RCC 7860 (cell line): ENCODE results near the gene LMAN2L.
"Not testable (repeated sequence)": the region's sequence is repeated elsewhere in the genome, so short reads cannot be mapped to it uniquely, and the experiment has no call there.

Source experiments
- DNase-seq: peaks from one replicate; pipeline ENCODE4 v3.0.0-alpha.2; 2015; ENCODE audit warnings: low spot score
- FAIRE-seq: peaks from 2 replicates; lab custom pipeline; 2012; peaks lifted over from hg19 to GRCh38; lab: Jason Lieb, UNC

LMAN2L gene

GRCh38 chr2:96689431-96689991 lies 50.4 kb downstream of the LMAN2L start:
- DNase-seq (no peak), FAIRE-seq (no peak)

GRCh38 chr2:96688649-96689430 lies 51.0 kb downstream of the LMAN2L start:
- no peak for FAIRE-seq
- DNase-seq, result no peak

DNA sequence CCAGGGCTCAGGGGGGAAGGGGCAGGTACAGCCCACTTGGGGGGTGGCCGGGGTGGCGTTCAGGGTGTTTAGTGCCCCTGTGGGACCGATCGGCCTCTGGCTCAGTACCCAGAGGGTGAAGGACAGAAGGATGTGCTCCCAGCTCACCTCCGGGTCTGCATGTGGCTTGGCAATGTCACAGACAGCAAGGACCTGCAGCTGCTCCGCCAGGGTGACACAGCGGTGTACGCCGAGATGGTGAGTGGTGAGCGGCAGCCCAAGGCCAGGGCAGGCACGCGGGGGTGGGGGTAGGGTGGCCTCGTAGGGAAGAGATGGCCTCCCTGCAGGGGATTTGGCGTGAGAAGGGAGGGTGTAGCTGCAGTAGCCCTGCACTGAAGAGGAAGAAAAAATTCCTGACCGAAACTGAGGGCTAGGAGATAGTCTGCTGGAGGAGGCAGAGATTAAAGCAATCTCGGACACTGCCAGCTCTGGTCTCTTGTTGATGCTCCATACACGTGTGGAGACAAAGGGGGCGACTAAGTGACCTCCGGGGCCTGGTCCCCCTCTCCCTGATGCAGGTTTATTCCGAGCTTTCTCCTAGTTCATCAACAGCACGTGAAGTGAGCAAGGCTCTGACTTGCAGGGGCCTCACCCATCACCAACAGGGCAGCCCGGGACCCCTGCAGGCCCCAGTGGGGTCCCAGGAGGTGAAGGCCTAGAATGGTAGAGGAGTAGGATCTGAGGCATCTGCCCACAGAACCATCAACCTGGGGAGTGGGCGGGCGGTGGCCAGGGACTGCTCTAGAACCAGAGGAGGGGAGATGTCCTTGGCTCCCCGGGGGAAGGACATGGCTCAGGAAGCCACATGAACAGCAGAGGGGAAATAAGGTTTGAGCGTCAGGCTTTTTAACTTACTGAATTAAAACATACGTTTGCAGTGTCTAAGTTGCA lies 51.9 kb downstream of the LMAN2L start:
- FAIRE-seq, result no peak
- DNase-seq, result no peak

DNA sequence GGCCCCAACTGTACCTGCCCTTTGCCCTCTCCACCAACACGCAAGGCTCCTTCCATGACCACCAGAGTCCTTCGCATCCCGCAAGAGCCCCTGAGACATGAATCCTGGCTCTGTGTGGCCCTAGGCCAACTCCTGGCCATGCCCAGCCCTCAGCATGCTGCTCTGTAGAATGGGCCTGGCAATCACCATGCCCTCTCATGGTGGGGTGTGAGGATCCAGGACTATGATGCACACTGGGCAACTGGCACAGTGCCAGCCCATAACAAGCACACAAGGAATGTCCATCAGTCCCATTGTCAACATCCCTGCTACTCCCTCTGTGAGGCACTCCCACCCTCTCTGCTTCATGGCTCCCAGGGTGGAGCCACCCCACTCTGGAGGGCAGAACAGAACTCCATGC lies 52.6 kb downstream of the LMAN2L start:
- no peak for FAIRE-seq
- DNase-seq, result no peak

DNA sequence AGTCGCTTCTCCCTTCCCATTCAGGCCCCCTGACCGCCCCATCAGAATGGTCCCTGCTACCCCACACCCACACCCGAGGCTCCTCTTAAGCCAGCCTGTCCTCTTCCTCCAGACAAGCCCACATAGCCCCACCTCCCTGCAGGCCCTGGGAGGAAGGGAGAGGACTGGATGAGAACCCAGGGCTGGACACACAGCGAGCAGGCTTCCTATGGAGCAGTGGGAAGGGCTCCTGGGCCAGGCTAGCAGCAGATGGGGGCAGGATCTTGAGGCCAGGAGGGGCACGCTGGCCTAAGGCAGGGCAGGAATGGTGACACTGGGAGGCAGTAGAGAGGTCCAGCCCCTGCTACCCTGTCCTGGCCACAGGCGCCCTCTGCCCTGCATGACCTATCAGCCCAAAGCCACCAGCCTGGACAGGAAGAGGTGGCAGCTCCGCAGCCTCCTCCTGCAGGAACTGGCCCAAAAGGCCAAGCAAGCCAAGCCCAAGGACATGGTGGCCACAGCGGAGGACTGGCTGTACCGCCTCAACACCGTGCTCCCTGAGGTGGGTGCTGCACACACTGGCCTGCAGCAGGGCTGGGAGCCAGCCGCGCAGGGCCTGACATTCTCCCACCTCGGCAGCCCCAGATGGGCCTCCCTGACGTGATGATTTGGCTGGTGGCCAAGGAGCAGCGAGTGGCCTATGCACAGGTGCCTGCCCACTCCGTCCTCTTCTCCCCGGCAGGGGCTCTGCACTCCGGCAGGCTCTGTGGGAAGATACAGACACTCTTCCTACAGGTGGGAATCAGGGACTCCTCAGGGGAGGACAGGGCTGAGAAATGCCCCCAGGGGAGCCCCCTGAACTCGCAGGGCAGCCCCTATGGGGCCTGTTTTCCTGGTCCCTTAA lies 54.0 kb downstream of the LMAN2L start:
- no peak for DNase-seq
- no peak for FAIRE-seq

DNA sequence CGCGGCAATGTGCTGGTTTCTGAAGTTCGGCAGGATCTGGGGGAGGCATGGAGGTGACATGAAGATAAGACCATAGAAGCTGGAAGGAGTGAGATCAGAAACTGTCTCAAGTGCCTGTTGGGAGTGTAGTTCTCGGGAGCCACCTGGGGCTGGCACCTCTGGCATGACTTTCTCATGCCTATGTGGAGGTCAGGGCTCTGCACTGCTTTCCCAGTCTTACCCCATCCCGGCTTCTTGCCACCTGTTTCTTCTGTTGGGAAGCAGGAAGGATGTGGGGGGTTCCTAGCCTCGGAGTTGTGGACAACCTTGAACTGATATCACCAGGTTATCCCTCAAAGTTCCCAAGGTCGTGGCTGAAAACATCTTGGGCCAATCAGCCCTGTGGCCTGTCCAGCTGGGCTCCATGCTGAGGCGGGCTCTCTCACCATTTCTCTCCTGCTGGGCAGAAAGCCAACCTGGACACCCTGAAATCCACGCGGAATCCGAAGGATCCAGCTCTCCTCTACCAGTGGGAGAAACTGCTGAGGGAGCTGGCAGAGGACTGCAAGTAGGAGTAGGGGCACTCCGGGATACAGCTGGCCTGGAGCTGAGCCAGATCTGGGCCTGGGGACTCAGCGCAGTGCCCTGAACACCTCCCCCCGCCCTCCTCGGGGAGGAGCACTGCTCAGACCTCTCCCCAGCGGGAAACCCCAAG lies 54.8 kb downstream of the LMAN2L start:
- DNase-seq (no peak), FAIRE-seq (no peak)

GRCh38 chr2:96683972-96684820 lies 55.7 kb downstream of the LMAN2L start:
- DNase-seq, result no peak
- no peak for FAIRE-seq

- DNase-seq (no peak), FAIRE-seq (no peak)
Observed at GRCh38 chr2:96683307-96683706, 56.6 kb downstream of the LMAN2L start.

GRCh38 chr2:96681540-96681939 lies 58.3 kb downstream of the LMAN2L start:
- DNase-seq (no peak), FAIRE-seq (no peak)

GRCh38 chr2:96680561-96681141 lies 59.2 kb downstream of the LMAN2L start:
- no peak for FAIRE-seq
- DNase-seq, result no peak

GRCh38 chr2:96679848-96680247 lies 60.0 kb downstream of the LMAN2L start:
- no peak for FAIRE-seq
- DNase-seq, result no peak

GRCh38 chr2:96669539-96670215 lies 70.2 kb downstream of the LMAN2L start:
- DNase-seq (no peak), FAIRE-seq (no peak)

- no peak for DNase-seq
- no peak for FAIRE-seq
Observed at GRCh38 chr2:96668771-96669170, 71.1 kb downstream of the LMAN2L start.

- FAIRE-seq, DNase-seq: not testable (repeated sequence)
Observed at GRCh38 chr2:96665717-96666116, 74.1 kb downstream of the LMAN2L start.

DNA sequence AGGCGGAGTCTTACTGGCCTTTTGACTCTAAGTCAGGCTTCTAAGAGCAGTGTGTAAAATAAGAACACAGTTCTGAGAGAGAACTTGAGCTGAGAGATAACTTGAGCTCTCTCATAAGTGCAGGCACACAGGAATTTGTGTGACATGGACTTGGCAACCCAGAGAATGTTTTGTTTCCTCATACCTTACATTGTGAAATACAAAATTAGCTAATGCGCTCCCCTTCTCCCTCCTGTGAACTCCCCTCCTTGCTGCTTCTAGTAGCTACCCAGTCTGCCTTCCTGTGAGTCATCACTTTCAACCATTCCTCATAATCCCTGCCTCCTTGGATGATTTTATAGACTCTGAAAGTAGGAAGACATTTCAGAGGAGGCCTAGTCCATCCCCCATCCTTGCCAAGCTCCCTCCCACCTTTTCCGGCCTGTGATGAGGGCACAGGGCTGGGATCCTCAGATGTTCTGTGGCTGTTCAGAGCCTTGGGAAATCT lies 74.7 kb downstream of the LMAN2L start:
- DNase-seq, result peak; percentile 89
- peak; percentile 78 for FAIRE-seq

DNA sequence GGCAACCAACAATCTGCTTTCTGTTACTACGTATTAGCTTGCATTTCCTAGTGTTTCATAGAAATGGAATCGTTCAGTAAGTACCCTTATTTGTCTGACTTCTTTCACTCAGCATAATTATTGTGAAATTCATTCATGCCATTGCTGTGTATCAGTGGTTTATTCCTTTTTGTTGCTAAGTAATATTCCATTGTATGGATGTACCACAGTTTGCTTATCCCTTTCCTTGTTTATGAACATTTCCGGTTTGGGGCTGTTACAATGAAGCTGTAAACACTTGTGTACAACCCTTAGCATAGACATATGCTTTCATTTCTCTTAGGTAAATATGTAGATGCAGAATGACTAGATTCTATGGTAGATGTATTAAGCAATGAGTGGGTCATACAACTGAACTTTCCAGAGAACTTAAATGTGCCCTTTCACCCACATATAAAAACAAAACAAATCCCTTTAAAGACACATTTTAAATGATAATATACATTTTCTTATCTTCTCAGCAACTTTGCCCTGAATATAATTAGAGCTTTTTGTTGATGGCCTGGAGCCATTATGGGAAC lies 75.4 kb downstream of the LMAN2L start:
- no peak for DNase-seq
- no peak for FAIRE-seq

GRCh38 chr2:96663829-96664228 lies 76.0 kb downstream of the LMAN2L start:
- FAIRE-seq (no peak), DNase-seq (no peak)

DNA sequence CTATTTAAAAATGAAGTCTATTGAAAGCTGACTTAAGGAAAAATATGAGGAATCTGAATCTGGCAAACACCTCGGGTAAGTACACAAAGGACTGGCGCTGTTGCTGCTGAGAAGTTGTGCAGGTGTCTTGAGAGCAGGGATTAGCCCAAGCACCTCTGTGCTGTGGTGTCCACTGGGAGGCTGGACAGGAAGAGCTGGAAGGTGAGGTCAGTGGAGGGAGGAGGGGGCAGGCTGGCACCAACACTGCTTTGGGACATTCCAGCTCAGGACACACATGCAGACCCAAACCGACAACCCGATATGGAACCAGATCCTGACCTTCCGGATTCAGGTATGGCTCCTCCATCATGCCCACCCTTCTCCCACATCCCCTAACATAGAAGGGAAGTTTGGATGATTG lies 76.7 kb downstream of the LMAN2L start:
- no peak for FAIRE-seq
- DNase-seq, result no peak
